Measurements from ENCODE around the gene TMED5. TPM values are rescaled to one million over a fixed set of nuclear protein-coding genes. Genes with fewer than 3 reads are reported as not detected.

TMED5 gene
- total RNA-seq, 2 experiments from 2014 or later = 29.2 to 31.6 TPM

- H3K9me3 Mint-ChIP-seq = peaks cover 12% of the 10 kb centered on the region
- ATAC-seq (no peak), DNase-seq (no peak)
- H3K27ac Mint-ChIP-seq = no peak overlapping the region
- H3K4me3 Mint-ChIP-seq = no peak overlapping the region
- CTCF ChIA-PET = no interaction called here
- POLR2A ChIA-PET = no interaction called here
- intact Hi-C loops (cut with micrococcal nuclease) = no loop called here
- H3K4me1 Mint-ChIP-seq (ENCODE audit: low read depth) = peaks cover 33% of the 10 kb centered on the region
- peaks cover 65% of the 10 kb centered on the region for H3K36me3 Mint-ChIP-seq (ENCODE audit: low read depth)
- no peak for TF ChIP-seq CTCF (IDR thresholded peaks at IDR 0.05)
- H3K27me3 Mint-ChIP-seq = no peaks in the 10 kb centered on the region
Measured at GRCh38 chr1:93106226-93106625, 74.0 kb downstream of the TMED5 start.

DNA sequence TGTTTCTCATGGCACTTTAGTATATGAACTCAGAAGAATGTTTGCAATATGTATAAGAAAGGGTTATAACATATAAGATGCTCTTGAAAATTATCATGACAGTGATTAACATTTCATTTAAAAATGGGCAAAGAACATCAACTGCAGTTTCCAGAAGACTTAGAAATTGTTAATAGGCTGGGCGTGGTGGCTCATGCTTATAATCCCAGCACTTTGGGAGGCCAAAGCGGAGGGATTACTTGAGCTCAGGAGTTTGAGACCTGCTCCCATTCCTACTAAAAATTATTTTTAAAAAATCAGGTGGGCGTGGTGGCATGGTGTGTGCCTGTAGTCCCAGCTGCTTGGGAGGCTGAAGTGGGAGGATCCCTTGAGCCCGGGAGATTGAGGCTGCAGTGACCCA is 78.1 kb downstream of the TMED5 start:
- Mint-ChIP-seq H3K27ac (no peak overlapping the region), H3K4me1 (ENCODE audit: low read depth) (peaks cover 40% of the 10 kb centered on the region), H3K36me3 (ENCODE audit: low read depth) (peaks cover 37% of the 10 kb centered on the region), H3K27me3 (no peaks in the 10 kb centered on the region), H3K9me3 (peaks cover 5% of the 10 kb centered on the region), H3K4me3 (no peak overlapping the region)
- ATAC-seq (no peak), DNase-seq (no peak)
- POLR2A ChIA-PET = interaction anchor here (0.7 to 1.0 kb wide), 3 partner anchors 9 to 69 kb away, joined by 3 to 4 read pairs (median 3); no protein-coding TSS in a partner anchor
- no peak for TF ChIP-seq CTCF (IDR thresholded peaks at IDR 0.05)
- CTCF ChIA-PET = interaction anchor here (0.6 to 0.8 kb wide), 2 partner anchors 38 to 244 kb away, joined by 3 read pairs; no protein-coding TSS in a partner anchor
- intact Hi-C loops (cut with micrococcal nuclease) = no loop called here

Other genes with a start within 250 kb of the TMED5 start
- 1 to 10 TPM; 8.1 to 9.0 TPM for gene DIPK1A, start 219.0 kb downstream of the TMED5 start, total RNA-seq
- 10 to 100 TPM; 65.0 to 70.9 TPM for gene MTF2, start 101.1 kb downstream of the TMED5 start, total RNA-seq
- 10 to 100 TPM; 21.8 to 24.6 TPM for gene CCDC18, start 311 bp upstream of the TMED5 start, total RNA-seq
- 10 to 100 TPM; 71.3 to 79.2 TPM for gene DR1, start 165.5 kb upstream of the TMED5 start, total RNA-seq

Data from activated CD8-positive, alpha-beta T cell treated with anti-CD3 and anti-CD28 coated beads for 36 hours (primary cell).